H9 (cell line): ENCODE data around the gene FXYD1. TPM values are rescaled to one million over a fixed set of nuclear protein-coding genes. Genes with fewer than 3 reads are reported as not detected.

ENCODE experiments used
- DNase-seq: peaks from one replicate; pipeline ENCODE4 v3.0.0-alpha.2; 2017
- H2AFZ ChIP-seq: one replicate; pipeline ENCODE4 v1.6.1; 2013; ENCODE audit warnings: mild to moderate bottlenecking, low read length, control low read depth, moderate library complexity
- H2AK5ac ChIP-seq: 2 replicates; pipeline ENCODE4 v1.6.1; 2013; ENCODE audit warnings: low read length, control low read depth, mixed read lengths; ENCODE audit not compliant: insufficient read length
- H2BK120ac ChIP-seq: one replicate; pipeline ENCODE4 v1.6.1; 2013; ENCODE audit warnings: low read depth, mild to moderate bottlenecking, low read length, control low read depth, inconsistent platforms; ENCODE audit not compliant: poor library complexity, severe bottlenecking
- H2BK12ac ChIP-seq: 2 replicates; pipeline ENCODE4 v1.6.1; 2013; ENCODE audit warnings: low read length, control low read depth, mixed read lengths, low read depth; ENCODE audit not compliant: insufficient read length
- H2BK15ac ChIP-seq: 2 replicates; pipeline ENCODE4 v1.6.1; 2013; ENCODE audit warnings: low read depth, low read length, control low read depth
- H2BK20ac ChIP-seq: one replicate; pipeline ENCODE4 v1.6.1; 2013; ENCODE audit warnings: low read depth, mild to moderate bottlenecking, low read length, control low read depth, inconsistent platforms; ENCODE audit not compliant: poor library complexity, severe bottlenecking
- H2BK5ac ChIP-seq: 2 replicates; pipeline ENCODE4 v1.6.1; 2013; ENCODE audit warnings: low read length, control low read depth, mixed read lengths; ENCODE audit not compliant: insufficient read length
- H3K14ac ChIP-seq: 2 replicates; pipeline ENCODE4 v1.6.1; 2013; ENCODE audit warnings: low read length, control low read depth; ENCODE audit not compliant: insufficient read depth
- H3K18ac ChIP-seq: 2 replicates; pipeline ENCODE4 v1.6.1; 2013; ENCODE audit warnings: low read depth, mild to moderate bottlenecking, mixed read lengths, low read length, control low read depth; ENCODE audit not compliant: insufficient read length
- H3K23ac ChIP-seq: 2 replicates; pipeline ENCODE4 v1.6.1; 2013; ENCODE audit warnings: low read length, control low read depth, mixed read lengths, low read depth; ENCODE audit not compliant: insufficient read length
- H3K23me2 ChIP-seq: 2 replicates; pipeline ENCODE4 v1.6.1; 2013; ENCODE audit warnings: low read depth, mild to moderate bottlenecking, mixed read lengths, low read length, control low read depth; ENCODE audit not compliant: insufficient read length, poor library complexity, severe bottlenecking
- H3K27ac ChIP-seq: 2 replicates; pipeline ENCODE4 v1.5.1; 2013; ENCODE audit warnings: low read length, control low read depth, mixed read lengths, low read depth; ENCODE audit not compliant: insufficient read length
- H3K27me3 ChIP-seq: 2 replicates; pipeline ENCODE4 v1.6.1; 2013; ENCODE audit warnings: low read length, control low read depth, inconsistent platforms; ENCODE audit not compliant: insufficient read depth
- H3K4ac ChIP-seq: 2 replicates; pipeline ENCODE4 v1.6.1; 2013; ENCODE audit warnings: low read depth, mild to moderate bottlenecking, control low read depth, inconsistent platforms, low read length, moderate library complexity
- H3K4me1 ChIP-seq: 2 replicates; pipeline ENCODE4 v1.6.1; 2013; ENCODE audit warnings: low read length, control low read depth, inconsistent platforms; ENCODE audit not compliant: insufficient read depth
- H3K4me2 ChIP-seq: 2 replicates; pipeline ENCODE4 v1.6.1; 2013; ENCODE audit warnings: low read length, control low read depth, mixed read lengths; ENCODE audit not compliant: insufficient read length, insufficient read depth
- H3K56ac ChIP-seq: 2 replicates; pipeline ENCODE4 v1.6.1; 2013; ENCODE audit warnings: low read depth, mild to moderate bottlenecking, mixed read lengths, low read length, control low read depth; ENCODE audit not compliant: insufficient read length
- H3K79me1 ChIP-seq: 2 replicates; pipeline ENCODE4 v1.6.1; 2013; ENCODE audit warnings: low read depth, mild to moderate bottlenecking, moderate library complexity, low read length, control low read depth, inconsistent platforms; ENCODE audit not compliant: insufficient read depth, poor library complexity, severe bottlenecking
- H3K79me2 ChIP-seq: 2 replicates; pipeline ENCODE4 v1.6.1; 2013; ENCODE audit warnings: low read length, control low read depth, inconsistent platforms; ENCODE audit not compliant: insufficient read depth
- H3K9ac ChIP-seq: 2 replicates; pipeline ENCODE4 v1.6.1; 2013; ENCODE audit warnings: low read length, control low read depth, mixed read lengths; ENCODE audit not compliant: insufficient read length; ENCODE audit errors: extremely low read depth
- H3K9me3 ChIP-seq: one replicate; pipeline ENCODE4 v1.6.1; 2013; ENCODE audit warnings: low read depth, low read length, inconsistent platforms; ENCODE audit not compliant: control insufficient read depth
- H3T11ph ChIP-seq: one replicate; pipeline ENCODE4 v1.6.1; 2013; ENCODE audit warnings: mild to moderate bottlenecking, low read length, control low read depth, inconsistent platforms
- H4K20me1 ChIP-seq: one replicate; pipeline ENCODE4 v1.6.1; 2013; ENCODE audit not compliant: control insufficient read depth, insufficient read length, insufficient read depth
- H4K5ac ChIP-seq: 2 replicates; pipeline ENCODE4 v1.6.1; 2013; ENCODE audit warnings: low read depth, mild to moderate bottlenecking, mixed read lengths, low read length, control low read depth; ENCODE audit not compliant: insufficient read length
- H4K8ac ChIP-seq: replicated peaks from 2 replicates; pipeline ENCODE4 v1.6.1; 2013; ENCODE audit warnings: low read length, control low read depth, mixed read lengths, low read depth; ENCODE audit not compliant: insufficient read length
- H4K91ac ChIP-seq: 2 replicates; pipeline ENCODE4 v1.6.1; 2013; ENCODE audit warnings: low read depth, mild to moderate bottlenecking, moderate library complexity, mixed read lengths, low read length, control low read depth; ENCODE audit not compliant: insufficient read length
- H3K27ac Mint-ChIP-seq, 3 experiments: 2 replicates in 2 of 3; 3 replicates in 1 of 3; pipeline ENCODE4 v1.8.0; 2020 to 2021; ENCODE audit warnings: mixed read lengths in 3 of 3, mild to moderate bottlenecking in 1 of 3, moderate library complexity in 1 of 3
- H3K27me3 Mint-ChIP-seq: 2 replicates; pipeline ENCODE4 v1.8.0; 2021; ENCODE audit warnings: low read depth, mild to moderate bottlenecking, moderate library complexity, mixed read lengths
- H3K36me3 Mint-ChIP-seq, 3 experiments: 2 replicates in 2 of 3; 3 replicates in 1 of 3; pipeline ENCODE4 v1.8.0; 2020 to 2021; ENCODE audit warnings: low read depth in 3 of 3, mixed read lengths in 3 of 3; ENCODE audit not compliant: insufficient read depth in 1 of 3
- H3K4me1 Mint-ChIP-seq, 2 experiments: 2 replicates each; pipeline ENCODE4 v1.8.0; 2020; ENCODE audit warnings: mixed read lengths in 2 of 2
- H3K4me3 Mint-ChIP-seq, 2 experiments: 2 replicates in 1 of 2; 3 replicates in 1 of 2; pipeline ENCODE4 v1.8.0; 2020 to 2021; ENCODE audit warnings: mild to moderate bottlenecking in 2 of 2, mixed read lengths in 2 of 2, moderate library complexity in 1 of 2
- H3K9me3 Mint-ChIP-seq, 2 experiments: 2 replicates in 1 of 2; 3 replicates in 1 of 2; pipeline ENCODE4 v1.8.0; 2020; ENCODE audit warnings: mild to moderate bottlenecking in 2 of 2, mixed read lengths in 2 of 2, moderate library complexity in 1 of 2
- WGBS: extraction: QIAGEN DNeasy Blood & Tissue Kit; methylation state at CpG from one replicate; pipeline ENCODE4 v1.1.7; 2013; ENCODE audit warnings: missing lambda C conversion rate, low lambda C conversion rate, mixed read lengths; ENCODE audit not compliant: insufficient read length; ENCODE audit errors: extremely low coverage; 5-methylcytosine and 5-hydroxymethylcytosine counted together
- total RNA-seq: library from RNA; stranded (reverse); gene quantifications from 2 replicates; pipeline ENCODE4 v1.2.1, GENCODE V29; 2021
- TF ChIP-seq, protein P1 (sequence below): fragments of 200-600 bp; sonication (generic); conservative IDR thresholded peaks from 3 replicates; pipeline ENCODE4 v1.8.0; 2021; ENCODE audit warnings: antibody characterized with exemption, mild to moderate bottlenecking

FXYD1 gene
- total RNA-seq, 1 experiment from 2014 or later, result 7.7 TPM

DNA sequence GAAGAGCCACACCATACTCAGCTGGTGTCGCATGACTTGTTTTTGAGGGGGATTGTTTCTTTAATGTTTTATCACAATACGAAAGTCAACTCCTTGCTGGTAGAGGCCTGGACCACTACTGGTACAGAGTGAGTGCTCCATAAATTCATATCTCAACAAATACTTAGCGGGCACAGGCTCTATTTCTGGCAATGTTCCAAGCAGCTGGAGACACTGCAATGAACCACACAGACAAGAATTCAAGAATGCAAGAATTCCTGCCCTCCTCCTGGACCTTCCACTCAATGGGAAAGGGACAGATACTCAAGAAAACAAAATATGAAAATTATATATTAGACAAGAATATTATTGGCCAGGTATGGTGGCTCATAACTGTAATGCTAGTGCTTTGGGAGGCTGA is 10.8 kb downstream of the FXYD1 start:
- TF ChIP-seq, protein P1, sequence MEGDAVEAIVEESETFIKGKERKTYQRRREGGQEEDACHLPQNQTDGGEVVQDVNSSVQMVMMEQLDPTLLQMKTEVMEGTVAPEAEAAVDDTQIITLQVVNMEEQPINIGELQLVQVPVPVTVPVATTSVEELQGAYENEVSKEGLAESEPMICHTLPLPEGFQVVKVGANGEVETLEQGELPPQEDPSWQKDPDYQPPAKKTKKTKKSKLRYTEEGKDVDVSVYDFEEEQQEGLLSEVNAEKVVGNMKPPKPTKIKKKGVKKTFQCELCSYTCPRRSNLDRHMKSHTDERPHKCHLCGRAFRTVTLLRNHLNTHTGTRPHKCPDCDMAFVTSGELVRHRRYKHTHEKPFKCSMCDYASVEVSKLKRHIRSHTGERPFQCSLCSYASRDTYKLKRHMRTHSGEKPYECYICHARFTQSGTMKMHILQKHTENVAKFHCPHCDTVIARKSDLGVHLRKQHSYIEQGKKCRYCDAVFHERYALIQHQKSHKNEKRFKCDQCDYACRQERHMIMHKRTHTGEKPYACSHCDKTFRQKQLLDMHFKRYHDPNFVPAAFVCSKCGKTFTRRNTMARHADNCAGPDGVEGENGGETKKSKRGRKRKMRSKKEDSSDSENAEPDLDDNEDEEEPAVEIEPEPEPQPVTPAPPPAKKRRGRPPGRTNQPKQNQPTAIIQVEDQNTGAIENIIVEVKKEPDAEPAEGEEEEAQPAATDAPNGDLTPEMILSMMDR, result no peak
- peaks cover 10% of the 10 kb centered on the region; the same call in 1 of the 2 replicates for H3K4me1 ChIP-seq
- H2AFZ ChIP-seq, result no peak overlapping the region
- no peaks in the 10 kb centered on the region for H3K27me3 ChIP-seq
- no peaks in the 10 kb centered on the region for H3K9me3 ChIP-seq
- no peak overlapping the region for H2BK12ac ChIP-seq
- no peak overlapping the region for H3K27ac ChIP-seq
- Mint-ChIP-seq H3K36me3 (peaks cover 3 to 10% (median 5%) of the 10 kb centered on the region in 3 experiments; a peak in 4 of 7 replicates), H3K4me3 (no peak overlapping the region), H3K4me1 (peaks cover 40 to 46% of the 10 kb centered on the region in 2 experiments), H3K27ac (no peak overlapping the region; a peak in 1 of 7 replicates), H3K9me3 (no peaks in the 10 kb centered on the region; a peak in 1 of 5 replicates), H3K27me3 (peaks cover 11% of the 10 kb centered on the region)
- no peak overlapping the region for H4K8ac ChIP-seq
- H2BK15ac ChIP-seq, result no peak overlapping the region
- H3K79me1 ChIP-seq, result no peaks in the 10 kb centered on the region
- WGBS, result no CpG with 5 or more reads among the region's 3 CpGs
- H4K91ac ChIP-seq, result no peak overlapping the region
- H3K23me2 ChIP-seq, result peaks cover 13% of the 10 kb centered on the region
- H2AK5ac ChIP-seq, result no peak overlapping the region
- no peak overlapping the region for H4K5ac ChIP-seq
- H3K4ac ChIP-seq, result no peak overlapping the region
- no peak overlapping the region for H3T11ph ChIP-seq
- no peak for DNase-seq
- H2BK20ac ChIP-seq, result no peak overlapping the region
- H2BK5ac ChIP-seq, result no peak overlapping the region
- no peaks in the 10 kb centered on the region for H3K79me2 ChIP-seq
- H3K56ac ChIP-seq, result no peak overlapping the region
- no peak overlapping the region for H3K14ac ChIP-seq
- no peak overlapping the region for H3K9ac ChIP-seq
- no peak overlapping the region for H3K4me2 ChIP-seq
- H2BK120ac ChIP-seq, result no peak overlapping the region
- no peak overlapping the region for H3K18ac ChIP-seq
- no peaks in the 10 kb centered on the region for H4K20me1 ChIP-seq
- no peak overlapping the region for H3K23ac ChIP-seq
